Osteoblast (primary cell): Measurements from ENCODE around the gene HIGD1C. TPM values are rescaled to one million over a fixed set of nuclear protein-coding genes. Genes with fewer than 3 reads are reported as not detected.

Experiments used
- DNase-seq: peaks from one replicate; pipeline ENCODE4 v3.0.0; 2011; ENCODE audit warnings: low spot score, mixed read lengths; ENCODE audit not compliant: insufficient read length; ENCODE audit errors: missing footprints
- H2AFZ ChIP-seq: 2 replicates; pipeline ENCODE4 v1.6.0; 2011; ENCODE audit warnings: mild to moderate bottlenecking, low read length
- H3K27ac ChIP-seq: 2 replicates; pipeline ENCODE4 v1.5.1; 2011; ENCODE audit warnings: mild to moderate bottlenecking, low read depth, low read length, moderate library complexity
- H3K27me3 ChIP-seq: 2 replicates; pipeline ENCODE4 v1.6.0; 2012; ENCODE audit warnings: mild to moderate bottlenecking, control low read depth, inconsistent platforms, low read length, moderate library complexity; ENCODE audit not compliant: insufficient read depth
- H3K36me3 ChIP-seq: 2 replicates; pipeline ENCODE4 v1.5.1; 2011; ENCODE audit warnings: mild to moderate bottlenecking, low read length, control low read depth, moderate library complexity; ENCODE audit not compliant: insufficient read depth
- H3K4me1 ChIP-seq: 2 replicates; pipeline ENCODE4 v1.5.1; 2011; ENCODE audit warnings: mild to moderate bottlenecking, low read length, control low read depth, moderate library complexity; ENCODE audit not compliant: insufficient read depth
- H3K4me2 ChIP-seq: 2 replicates; pipeline ENCODE4 v1.6.0; 2011; ENCODE audit warnings: mild to moderate bottlenecking, low read length; ENCODE audit not compliant: insufficient read depth
- H3K4me3 ChIP-seq: fragments of 200-600 bp; sonication (generic); 3 replicates; pipeline ENCODE4 v1.5.1; 2012; ENCODE audit warnings: mild to moderate bottlenecking, low read length, inconsistent platforms; ENCODE audit not compliant: insufficient read depth
- H3K79me2 ChIP-seq: 2 replicates; pipeline ENCODE4 v1.6.0; 2012; ENCODE audit warnings: mild to moderate bottlenecking, low read length, control low read depth, inconsistent platforms; ENCODE audit not compliant: insufficient read depth
- H3K9me3 ChIP-seq: 2 replicates; pipeline ENCODE4 v1.5.1; 2011; ENCODE audit warnings: low read depth, low read length, control low read depth
- H4K20me1 ChIP-seq: 2 replicates; pipeline ENCODE4 v1.6.0; 2012; ENCODE audit warnings: mild to moderate bottlenecking, low read length, control low read depth; ENCODE audit not compliant: insufficient read depth
- total RNA-seq: library from RNA; depleted of rRNA; stranded (reverse); fragments of >200 nt; gene quantifications from 2 replicates; pipeline ENCODE4 v1.2.3, GENCODE V29; 2012
- TF ChIP-seq, protein P1 (sequence below): IDR thresholded peaks from 2 replicates; pipeline ENCODE4 v1.5.1; 2011; ENCODE audit warnings: mild to moderate bottlenecking, low read depth, low read length, moderate library complexity; ENCODE audit errors: extremely low read depth

Gene HIGD1C
- total RNA-seq, 1 donor: not detected

DNA sequence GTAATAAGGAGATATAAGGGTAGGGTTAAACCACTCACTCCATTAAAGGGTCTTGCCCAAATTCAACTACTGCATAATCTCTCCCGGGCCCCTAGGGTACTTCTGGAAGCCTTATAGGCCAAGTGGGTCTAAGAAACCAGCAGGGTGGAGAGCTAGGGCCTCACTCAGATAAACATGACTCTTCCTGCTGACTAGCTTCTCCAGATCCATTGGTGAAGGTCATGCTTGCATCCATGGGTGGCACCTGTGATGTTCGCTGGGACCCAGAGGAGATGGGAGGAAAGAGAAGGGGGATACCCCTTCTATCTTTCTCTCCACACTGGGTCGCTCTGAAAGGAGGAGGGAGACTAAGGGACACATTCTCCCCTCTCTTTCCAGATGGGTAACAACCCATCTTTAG, 36.1 kb upstream of the HIGD1C start:
- H3K4me2 ChIP-seq: no peak overlapping the region
- no peak overlapping the region for H2AFZ ChIP-seq
- H3K4me3 ChIP-seq: no peak overlapping the region
- H3K79me2 ChIP-seq: no peaks in the 10 kb centered on the region
- H3K27ac ChIP-seq: no peak overlapping the region
- DNase-seq: no peak
- H3K4me1 ChIP-seq: no peaks in the 10 kb centered on the region
- no peaks in the 10 kb centered on the region for H3K27me3 ChIP-seq
- TF ChIP-seq, protein P1, sequence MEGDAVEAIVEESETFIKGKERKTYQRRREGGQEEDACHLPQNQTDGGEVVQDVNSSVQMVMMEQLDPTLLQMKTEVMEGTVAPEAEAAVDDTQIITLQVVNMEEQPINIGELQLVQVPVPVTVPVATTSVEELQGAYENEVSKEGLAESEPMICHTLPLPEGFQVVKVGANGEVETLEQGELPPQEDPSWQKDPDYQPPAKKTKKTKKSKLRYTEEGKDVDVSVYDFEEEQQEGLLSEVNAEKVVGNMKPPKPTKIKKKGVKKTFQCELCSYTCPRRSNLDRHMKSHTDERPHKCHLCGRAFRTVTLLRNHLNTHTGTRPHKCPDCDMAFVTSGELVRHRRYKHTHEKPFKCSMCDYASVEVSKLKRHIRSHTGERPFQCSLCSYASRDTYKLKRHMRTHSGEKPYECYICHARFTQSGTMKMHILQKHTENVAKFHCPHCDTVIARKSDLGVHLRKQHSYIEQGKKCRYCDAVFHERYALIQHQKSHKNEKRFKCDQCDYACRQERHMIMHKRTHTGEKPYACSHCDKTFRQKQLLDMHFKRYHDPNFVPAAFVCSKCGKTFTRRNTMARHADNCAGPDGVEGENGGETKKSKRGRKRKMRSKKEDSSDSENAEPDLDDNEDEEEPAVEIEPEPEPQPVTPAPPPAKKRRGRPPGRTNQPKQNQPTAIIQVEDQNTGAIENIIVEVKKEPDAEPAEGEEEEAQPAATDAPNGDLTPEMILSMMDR: no peak
- H4K20me1 ChIP-seq: no peaks in the 10 kb centered on the region
- H3K36me3 ChIP-seq: no peaks in the 10 kb centered on the region
- peaks cover 10% of the 10 kb centered on the region for H3K9me3 ChIP-seq

DNA sequence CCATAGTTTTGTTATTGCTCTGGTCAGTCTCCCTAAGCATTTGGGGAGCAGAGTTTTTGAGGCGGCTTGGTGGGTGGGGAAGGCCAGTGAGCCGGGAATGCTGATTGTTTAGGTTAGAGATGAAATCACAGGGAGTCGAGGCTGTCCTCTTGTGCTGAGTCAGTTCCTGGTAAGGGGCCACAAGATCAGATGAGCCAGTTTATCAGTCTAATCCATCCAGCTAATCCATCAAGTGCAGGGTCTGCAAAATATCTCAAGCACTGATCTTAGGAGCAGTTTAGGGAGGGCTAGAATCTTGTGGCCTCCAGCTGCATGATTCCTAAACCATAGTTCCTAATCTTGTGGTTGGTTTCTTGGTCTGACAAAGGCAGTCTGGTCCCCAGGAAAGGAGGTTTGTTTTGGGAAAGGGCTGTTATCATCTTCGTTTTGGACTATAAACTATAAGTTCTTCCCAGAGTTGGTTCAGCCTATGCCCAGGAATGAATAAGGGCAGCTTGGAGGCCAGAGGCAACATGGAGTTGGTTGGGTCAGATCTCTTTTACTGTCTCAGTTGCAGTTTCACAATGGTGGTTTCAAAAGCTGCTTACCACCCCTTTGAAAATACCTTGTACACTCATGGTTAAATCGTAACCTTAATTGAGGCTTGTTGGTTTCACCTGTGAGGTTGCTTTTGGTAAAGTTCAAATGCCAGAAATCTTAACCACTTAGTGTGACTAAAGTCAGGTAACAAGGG, 33.6 kb upstream of the HIGD1C start:
- Histone ChIP-seq H3K4me3 (no peak overlapping the region), H2AFZ (no peak overlapping the region), H3K9me3 (peaks cover 10% of the 10 kb centered on the region), H3K27ac (no peak overlapping the region), H4K20me1 (no peaks in the 10 kb centered on the region), H3K79me2 (no peaks in the 10 kb centered on the region), H3K4me1 (peaks cover 13% of the 10 kb centered on the region), H3K4me2 (no peak overlapping the region), H3K36me3 (no peaks in the 10 kb centered on the region), H3K27me3 (no peaks in the 10 kb centered on the region)
- DNase-seq: no peak
- TF ChIP-seq, protein P1: no peak

DNA sequence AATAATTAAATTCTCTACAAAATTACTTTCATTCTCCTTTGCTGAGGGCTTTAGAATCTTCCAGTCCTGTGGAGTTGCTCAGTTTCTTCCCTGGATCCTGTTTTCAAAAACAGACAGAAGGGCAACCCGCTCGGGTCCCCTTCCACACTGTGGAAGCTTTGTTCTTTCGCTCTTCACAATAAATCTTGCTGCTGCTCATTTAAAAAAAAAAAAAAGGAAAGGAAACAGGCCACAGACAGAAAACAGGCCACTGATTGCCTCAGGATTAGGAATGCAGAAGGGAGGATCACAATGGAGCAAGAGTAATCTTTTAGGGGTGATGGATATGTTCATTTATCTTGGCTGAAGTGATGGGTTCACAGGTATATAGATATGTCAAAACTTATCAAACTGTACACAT, 29.5 kb upstream of the HIGD1C start:
- Histone ChIP-seq H3K36me3 (no peaks in the 10 kb centered on the region), H3K27ac (no peak overlapping the region), H3K4me3 (no peak overlapping the region), H3K79me2 (peaks cover 7% of the 10 kb centered on the region), H3K4me2 (peak overlapping the region; percentile 93), H2AFZ (peak overlapping the region; percentile 57), H3K27me3 (no peaks in the 10 kb centered on the region), H3K4me1 (peaks cover 41% of the 10 kb centered on the region), H4K20me1 (no peaks in the 10 kb centered on the region), H3K9me3 (no peaks in the 10 kb centered on the region)
- TF ChIP-seq, protein P1: no peak
- DNase-seq: no peak

DNA sequence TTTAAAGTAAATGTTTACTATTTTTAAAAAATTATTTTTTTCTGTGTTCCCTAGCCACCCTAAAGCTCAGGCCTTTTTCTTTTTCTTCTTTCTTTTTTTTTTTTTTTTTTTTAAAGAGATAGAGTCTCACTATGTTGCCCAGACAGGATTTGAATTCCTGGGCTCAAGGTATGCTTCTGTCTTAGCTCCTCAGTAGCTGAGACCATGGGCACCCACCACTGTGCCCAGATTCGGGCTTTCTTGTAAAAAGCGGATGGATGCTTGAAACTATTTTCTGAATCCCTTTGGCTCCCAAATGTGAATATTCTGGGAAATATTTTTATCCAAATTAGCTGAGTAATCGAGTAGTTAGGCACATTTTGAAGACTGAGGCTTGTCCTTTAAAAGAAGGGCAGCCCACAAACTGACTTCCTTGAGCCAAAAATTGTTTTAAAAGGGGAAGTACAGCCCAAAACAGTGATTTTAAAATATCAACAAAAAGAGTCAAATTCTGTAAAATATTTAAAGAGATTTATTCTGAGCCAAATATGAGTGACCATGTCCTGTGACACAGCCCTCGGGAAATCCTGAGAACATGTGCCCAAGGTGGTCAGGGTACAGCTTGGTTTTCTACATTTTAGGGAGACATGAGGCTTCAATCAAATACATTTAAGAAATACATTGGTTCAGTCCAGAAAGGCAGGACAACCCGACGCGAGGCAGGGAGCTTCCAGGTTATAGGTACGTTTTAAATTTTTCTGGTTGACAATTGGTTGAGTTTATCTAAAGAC, 28.8 kb upstream of the HIGD1C start:
- Histone ChIP-seq H4K20me1 (no peaks in the 10 kb centered on the region), H3K79me2 (peaks cover 7% of the 10 kb centered on the region), H3K4me3 (peak overlapping the region; percentile 70), H3K27ac (peak overlapping the region; percentile 68), H2AFZ (peak overlapping the region; percentile 70), H3K4me2 (peak overlapping the region; percentile 93), H3K36me3 (no peaks in the 10 kb centered on the region), H3K9me3 (no peaks in the 10 kb centered on the region), H3K4me1 (peaks cover 41% of the 10 kb centered on the region), H3K27me3 (no peaks in the 10 kb centered on the region)
- no peak for DNase-seq
- TF ChIP-seq, protein P1: no peak
